ES-I3 (cell line): ENCODE data around the gene UHRF2.
"Not testable (repeated sequence)": the region's sequence is repeated elsewhere in the genome, so short reads cannot be mapped to it uniquely, and the experiment has no call there.

Source experiments
- H3K36me3 ChIP-seq: 2 replicates; pipeline ENCODE4 v1.6.1; 2013; ENCODE audit warnings: mild to moderate bottlenecking, low read length, control low read depth, moderate library complexity; ENCODE audit not compliant: insufficient read depth
- H3K4me1 ChIP-seq: 2 replicates; pipeline ENCODE4 v1.6.1; 2013; ENCODE audit warnings: mild to moderate bottlenecking, control low read depth, low read length; ENCODE audit not compliant: insufficient read depth
- H3K9ac ChIP-seq: 2 replicates; pipeline ENCODE4 v1.6.1; 2013; ENCODE audit warnings: low read depth, mild to moderate bottlenecking, low read length, moderate library complexity
- H3K9me3 ChIP-seq: 2 replicates; pipeline ENCODE4 v1.6.1; 2013; ENCODE audit warnings: mild to moderate bottlenecking, low read length, moderate library complexity; ENCODE audit not compliant: control insufficient read depth, insufficient read depth

UHRF2 gene

DNA sequence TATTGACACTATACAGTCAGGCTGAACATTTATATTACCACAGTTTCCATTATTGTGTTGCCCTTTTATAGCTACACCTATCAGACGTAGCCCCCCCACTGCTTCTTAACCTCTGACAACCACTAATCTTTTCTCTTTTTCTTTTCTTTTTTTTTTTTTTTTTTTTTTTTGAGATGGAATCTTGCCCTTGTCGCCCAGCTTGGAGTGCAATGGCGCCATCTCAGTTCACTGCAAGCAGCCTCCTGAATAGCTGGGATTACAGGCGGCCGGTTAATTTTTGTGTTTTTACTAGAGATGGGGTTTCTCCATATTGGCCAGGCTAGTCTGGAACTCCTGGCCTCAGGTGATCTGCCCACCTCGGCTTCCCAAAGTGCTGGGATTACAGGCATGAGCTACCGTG lies 75.4 kb downstream of the UHRF2 start:
- H3K9ac ChIP-seq, result no peak overlapping the region
- no peaks in the 10 kb centered on the region for H3K4me1 ChIP-seq
- H3K36me3 ChIP-seq, result peaks cover 3% of the 10 kb centered on the region
- H3K9me3 ChIP-seq, result no peaks in the 10 kb centered on the region

GRCh38 chr9:6489099-6489498 lies 76.1 kb downstream of the UHRF2 start:
- Histone ChIP-seq H3K36me3 (peaks cover 3% of the 10 kb centered on the region), H3K9ac (no peak overlapping the region), H3K9me3 (no peaks in the 10 kb centered on the region), H3K4me1 (no peaks in the 10 kb centered on the region)

GRCh38 chr9:6490863-6491262 lies 77.9 kb downstream of the UHRF2 start:
- Histone ChIP-seq H3K36me3 (peaks cover 3% of the 10 kb centered on the region), H3K4me1 (no peaks in the 10 kb centered on the region), H3K9me3 (no peaks in the 10 kb centered on the region), H3K9ac (no peak overlapping the region)

GRCh38 chr9:6495466-6495865 lies 82.5 kb downstream of the UHRF2 start:
- Histone ChIP-seq H3K9ac (no peak overlapping the region), H3K9me3 (no peaks in the 10 kb centered on the region), H3K36me3 (peaks cover 15% of the 10 kb centered on the region), H3K4me1 (no peaks in the 10 kb centered on the region)

DNA sequence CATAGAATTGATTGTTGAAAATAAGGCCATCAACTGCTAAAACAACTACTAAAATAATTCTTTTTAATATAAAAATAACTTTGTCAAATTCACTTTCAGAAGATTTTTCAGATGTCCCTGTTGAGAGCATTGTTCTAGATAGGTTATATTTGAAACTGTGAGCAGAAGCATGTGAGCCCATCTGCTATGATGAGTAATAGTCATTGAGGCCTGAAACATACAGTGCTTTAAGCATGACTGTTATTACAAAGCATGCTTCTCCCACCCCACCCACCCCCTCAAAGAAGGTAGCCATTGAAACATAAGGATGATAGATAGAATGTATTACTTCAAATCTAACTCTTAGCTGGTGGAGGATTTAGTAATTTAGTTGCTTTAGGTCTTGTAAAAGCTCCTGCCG lies 86.0 kb downstream of the UHRF2 start:
- peaks cover 21% of the 10 kb centered on the region for H3K36me3 ChIP-seq
- no peaks in the 10 kb centered on the region for H3K9me3 ChIP-seq
- no peak overlapping the region for H3K9ac ChIP-seq
- H3K4me1 ChIP-seq, result no peaks in the 10 kb centered on the region

DNA sequence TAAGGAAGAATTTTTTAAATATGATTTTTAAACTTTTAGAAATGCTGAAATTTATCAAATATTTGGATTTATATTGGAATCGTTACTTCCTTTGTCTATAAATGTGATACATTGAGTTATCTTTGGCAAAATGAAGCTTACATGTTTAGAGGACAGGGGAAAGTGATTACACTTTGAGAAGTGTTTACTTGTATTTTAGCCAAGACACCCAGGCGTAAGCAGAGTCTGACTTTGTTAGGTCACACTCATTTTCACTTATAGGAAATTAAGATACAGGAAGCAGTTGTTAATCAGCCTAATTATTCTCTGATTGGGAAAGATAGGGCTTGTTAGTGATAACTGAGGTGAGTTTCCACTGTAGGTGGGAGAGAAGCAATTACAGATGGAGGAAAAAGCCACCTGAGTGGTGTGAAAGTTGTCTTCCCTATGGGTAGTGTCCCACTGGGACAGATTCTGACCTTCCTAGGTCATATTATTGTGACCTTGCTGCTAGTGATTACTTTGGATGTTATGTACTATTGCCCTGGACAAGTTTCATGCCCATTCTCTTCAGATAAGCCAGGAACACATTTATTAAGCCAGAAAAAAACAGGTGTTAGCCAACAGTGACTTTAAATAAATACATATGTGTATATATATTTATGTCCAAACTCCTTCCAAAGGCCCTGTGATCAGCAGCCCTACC lies 88.7 kb downstream of the UHRF2 start:
- Histone ChIP-seq H3K9ac (no peak overlapping the region), H3K4me1 (no peaks in the 10 kb centered on the region), H3K9me3 (no peaks in the 10 kb centered on the region), H3K36me3 (peaks cover 21% of the 10 kb centered on the region)

GRCh38 chr9:6502399-6502798 lies 89.4 kb downstream of the UHRF2 start:
- Histone ChIP-seq H3K36me3 (peaks cover 17% of the 10 kb centered on the region; the same call in 1 of the 2 replicates), H3K4me1 (no peaks in the 10 kb centered on the region), H3K9ac (no peak overlapping the region), H3K9me3 (no peaks in the 10 kb centered on the region)

DNA sequence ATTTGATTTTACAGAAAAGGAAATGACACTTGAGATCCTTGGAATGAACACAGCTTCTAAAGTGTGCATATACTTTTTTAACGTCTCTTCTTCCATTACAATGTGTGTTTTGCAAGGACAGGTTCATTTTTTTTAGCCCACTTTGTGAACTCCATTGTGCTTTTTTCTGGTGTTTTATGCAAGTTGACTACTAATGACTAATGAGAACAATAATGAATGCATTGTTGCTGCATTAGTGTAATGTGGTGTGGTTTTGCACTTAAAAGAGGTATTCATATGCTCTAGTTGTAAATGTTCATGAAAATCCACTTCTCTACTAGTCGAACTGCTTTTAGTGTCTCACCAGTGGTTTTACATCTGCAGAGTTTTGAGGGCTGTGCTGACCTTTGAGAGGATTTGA lies 93.6 kb downstream of the UHRF2 start:
- no peak overlapping the region for H3K9ac ChIP-seq
- peaks cover 8% of the 10 kb centered on the region for H3K36me3 ChIP-seq

GRCh38 chr9:6512085-6512657 lies 99.2 kb downstream of the UHRF2 start:
- H3K36me3 ChIP-seq, result peaks cover 3% of the 10 kb centered on the region
- H3K9ac ChIP-seq, result no peak overlapping the region
- no peaks in the 10 kb centered on the region for H3K9me3 ChIP-seq
- no peaks in the 10 kb centered on the region for H3K4me1 ChIP-seq

More for the DNA sequence above, 93.6 kb downstream of the UHRF2 start:
- Histone ChIP-seq H3K4me1 (no peaks in the 10 kb centered on the region), H3K9me3 (no peaks in the 10 kb centered on the region)

- Histone ChIP-seq H3K9me3 (peaks cover 4% of the 10 kb centered on the region; the same call in 1 of the 2 replicates), H3K9ac (no peak overlapping the region), H3K36me3 (no peaks in the 10 kb centered on the region), H3K4me1 (no peaks in the 10 kb centered on the region)
Measured at GRCh38 chr9:6522263-6522662, 109.3 kb downstream of the UHRF2 start.

- no peaks in the 10 kb centered on the region for H3K36me3 ChIP-seq
- H3K9ac ChIP-seq, result no peak overlapping the region
- H3K4me1 ChIP-seq, result no peaks in the 10 kb centered on the region
- peaks cover 4% of the 10 kb centered on the region; the same call in 1 of the 2 replicates for H3K9me3 ChIP-seq
Measured at GRCh38 chr9:6525326-6526045, 112.5 kb downstream of the UHRF2 start.

DNA sequence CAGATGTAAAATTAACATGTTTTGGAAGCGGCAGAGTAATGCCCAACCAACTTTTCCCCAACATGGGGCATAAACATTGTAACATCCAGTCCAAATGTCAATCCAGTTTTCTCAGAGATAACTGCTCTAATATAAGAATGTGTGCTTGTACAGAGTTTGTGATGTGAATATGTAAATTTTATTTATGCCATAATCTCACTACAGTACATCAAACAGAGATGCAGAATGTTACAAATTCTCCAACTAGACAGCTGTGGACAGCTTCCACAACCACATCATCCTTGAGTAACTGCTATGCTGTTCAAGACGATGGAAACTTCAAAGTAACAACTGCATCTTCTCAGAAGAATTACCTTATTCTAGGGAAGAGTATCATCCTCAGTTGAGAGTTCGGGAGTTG lies 122.6 kb downstream of the UHRF2 start:
- no peaks in the 10 kb centered on the region; the same call in 1 of the 2 replicates for H3K36me3 ChIP-seq
- no peaks in the 10 kb centered on the region for H3K9me3 ChIP-seq
- H3K9ac ChIP-seq, result no peak overlapping the region
- H3K4me1 ChIP-seq, result no peaks in the 10 kb centered on the region

GRCh38 chr9:6538666-6539071 lies 125.7 kb downstream of the UHRF2 start:
- H3K4me1 ChIP-seq, result no peaks in the 10 kb centered on the region; the same call in 1 of the 2 replicates
- H3K9me3 ChIP-seq, result no peaks in the 10 kb centered on the region
- H3K9ac ChIP-seq, result no peak overlapping the region
- peaks cover under 1% of the 10 kb centered on the region for H3K36me3 ChIP-seq

DNA sequence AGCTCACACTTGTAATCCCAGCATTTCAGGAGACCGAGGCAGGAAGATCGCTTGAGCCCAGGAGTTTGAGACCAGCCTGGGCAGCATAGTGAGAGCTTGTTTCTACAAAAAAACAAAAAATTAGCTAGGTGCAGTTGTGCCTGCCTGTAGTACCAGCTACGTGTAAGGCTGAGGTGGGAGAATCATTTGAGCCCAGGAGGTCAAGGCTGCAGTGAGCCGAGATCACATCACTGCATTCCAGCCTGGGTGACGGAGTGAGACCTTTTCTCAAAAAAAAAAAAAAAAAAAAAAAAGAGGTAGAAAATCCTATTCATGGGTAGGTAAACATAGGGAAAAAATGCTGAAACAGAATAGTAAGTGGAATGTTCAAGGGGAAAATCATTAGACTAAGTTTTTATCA lies 129.6 kb downstream of the UHRF2 start:
- not testable (repeated sequence) for H3K36me3 ChIP-seq, H3K9me3 ChIP-seq, H3K9ac ChIP-seq, H3K4me1 ChIP-seq

- no peaks in the 10 kb centered on the region for H3K9me3 ChIP-seq
Measured at GRCh38 chr9:6543204-6543603, 130.2 kb downstream of the UHRF2 start.

More at GRCh38 chr9:6543204-6543603, 130.2 kb downstream of the UHRF2 start:
- Histone ChIP-seq H3K36me3 (peaks cover 5% of the 10 kb centered on the region), H3K4me1 (no peaks in the 10 kb centered on the region; the same call in 1 of the 2 replicates), H3K9ac (no peak overlapping the region)
